ENCODE results near the gene GSK3B.

DNA sequence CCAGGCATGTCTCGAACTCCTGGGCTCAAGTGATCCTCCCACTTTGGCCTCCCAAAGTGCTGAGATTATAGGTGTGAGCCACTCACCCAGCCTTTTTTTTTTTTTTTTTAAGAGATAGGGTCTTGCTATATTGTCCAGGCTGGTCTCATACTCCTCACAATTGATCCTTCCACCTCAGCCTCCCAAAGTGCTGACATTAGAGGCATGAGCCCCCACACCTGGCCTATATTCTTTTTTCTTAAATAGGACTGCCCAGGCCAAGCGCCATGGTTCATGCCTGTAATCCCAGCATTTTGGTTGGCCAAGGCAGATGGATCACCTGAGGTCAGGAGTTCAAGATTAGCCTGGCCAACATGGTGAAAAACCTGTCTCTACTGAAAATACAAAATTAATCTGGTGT is 299.8 kb downstream of the GSK3B start:
- TF ChIP-seq, protein P1, sequence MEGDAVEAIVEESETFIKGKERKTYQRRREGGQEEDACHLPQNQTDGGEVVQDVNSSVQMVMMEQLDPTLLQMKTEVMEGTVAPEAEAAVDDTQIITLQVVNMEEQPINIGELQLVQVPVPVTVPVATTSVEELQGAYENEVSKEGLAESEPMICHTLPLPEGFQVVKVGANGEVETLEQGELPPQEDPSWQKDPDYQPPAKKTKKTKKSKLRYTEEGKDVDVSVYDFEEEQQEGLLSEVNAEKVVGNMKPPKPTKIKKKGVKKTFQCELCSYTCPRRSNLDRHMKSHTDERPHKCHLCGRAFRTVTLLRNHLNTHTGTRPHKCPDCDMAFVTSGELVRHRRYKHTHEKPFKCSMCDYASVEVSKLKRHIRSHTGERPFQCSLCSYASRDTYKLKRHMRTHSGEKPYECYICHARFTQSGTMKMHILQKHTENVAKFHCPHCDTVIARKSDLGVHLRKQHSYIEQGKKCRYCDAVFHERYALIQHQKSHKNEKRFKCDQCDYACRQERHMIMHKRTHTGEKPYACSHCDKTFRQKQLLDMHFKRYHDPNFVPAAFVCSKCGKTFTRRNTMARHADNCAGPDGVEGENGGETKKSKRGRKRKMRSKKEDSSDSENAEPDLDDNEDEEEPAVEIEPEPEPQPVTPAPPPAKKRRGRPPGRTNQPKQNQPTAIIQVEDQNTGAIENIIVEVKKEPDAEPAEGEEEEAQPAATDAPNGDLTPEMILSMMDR (IDR thresholded peaks at IDR 0.05), result no peak
- TF ChIP-seq POLR2AphosphoS5 (IDR thresholded peaks at IDR 0.05), result no peak
- no peak for TF ChIP-seq POLR2A (IDR thresholded peaks at IDR 0.05)

All from prostate gland (tissue), 2 donors.